ENCODE data around the gene TRIM33.

TRIM33 gene

GRCh38 chr1:114545796-114546195 lies 34.8 kb upstream of the TRIM33 start:
- no peaks in the 10 kb centered on the region for H3K79me2 ChIP-seq (ENCODE audit: low read length)
- H3K9me3 ChIP-seq (replicated peaks; ENCODE audit: insufficient read depth, low read length) = no peaks in the 10 kb centered on the region
- no peak overlapping the region for H3K27ac ChIP-seq (ENCODE audit: low read length)
- H3K27me3 ChIP-seq (replicated peaks; ENCODE audit: insufficient read depth, low read length) = no peaks in the 10 kb centered on the region
- TF ChIP-seq EZH2 (optimal IDR thresholded peaks at IDR 0.05; ENCODE audit: low read depth, low read length) (no peak), CTCF (IDR thresholded peaks at IDR 0.05; ENCODE audit: low read length) (no peak), EZH2phosphoT487 (IDR thresholded peaks at IDR 0.05; ENCODE audit: low read length) (no peak)
- no peak overlapping the region for H2AFZ ChIP-seq (ENCODE audit: low read length)
- no peaks in the 10 kb centered on the region for H4K20me1 ChIP-seq (ENCODE audit: insufficient read depth, low read length)
- H3K9me2 ChIP-seq (replicated peaks; ENCODE audit: insufficient read depth, low read length) = no peaks in the 10 kb centered on the region
- no peak overlapping the region for H3K4me2 ChIP-seq (ENCODE audit: low read depth, low read length)
- no peak overlapping the region for H3K4me3 ChIP-seq (ENCODE audit: low read length)
- no peaks in the 10 kb centered on the region for H3K36me3 ChIP-seq (replicated peaks; ENCODE audit: insufficient read depth, low read length)
- no peaks in the 10 kb centered on the region for H3K4me1 ChIP-seq (ENCODE audit: low read length)
- no peak overlapping the region for H3K9ac ChIP-seq (ENCODE audit: low read length)
- no peaks in the 10 kb centered on the region for H3F3A ChIP-seq (ENCODE audit: insufficient read depth, low read length)
- DNase-seq = no peak

GRCh38 chr1:114545315-114545714 lies 34.3 kb upstream of the TRIM33 start:
- no peaks in the 10 kb centered on the region for H3K36me3 ChIP-seq (replicated peaks; ENCODE audit: insufficient read depth, low read length)
- no peaks in the 10 kb centered on the region for H3F3A ChIP-seq (ENCODE audit: insufficient read depth, low read length)

GRCh38 chr1:114540821-114541220 lies 29.8 kb upstream of the TRIM33 start:
- no peak overlapping the region for H3K27ac ChIP-seq (ENCODE audit: low read length)
- no peak overlapping the region for H3K4me3 ChIP-seq (ENCODE audit: low read length)
- H2AFZ ChIP-seq (ENCODE audit: low read length) = no peak overlapping the region
- no peak for DNase-seq
- H3K9me3 ChIP-seq (replicated peaks; ENCODE audit: insufficient read depth, low read length) = no peaks in the 10 kb centered on the region
- no peaks in the 10 kb centered on the region for H4K20me1 ChIP-seq (ENCODE audit: insufficient read depth, low read length)
- no peak overlapping the region for H3K4me2 ChIP-seq (ENCODE audit: low read depth, low read length)
- no peaks in the 10 kb centered on the region for H3K9me2 ChIP-seq (replicated peaks; ENCODE audit: insufficient read depth, low read length)
- no peaks in the 10 kb centered on the region for H3K4me1 ChIP-seq (ENCODE audit: low read length)
- TF ChIP-seq EZH2phosphoT487 (IDR thresholded peaks at IDR 0.05; ENCODE audit: low read length) = no peak
- TF ChIP-seq EZH2 (optimal IDR thresholded peaks at IDR 0.05; ENCODE audit: low read depth, low read length) = no peak
- TF ChIP-seq CTCF (IDR thresholded peaks at IDR 0.05; ENCODE audit: low read length) = no peak
- H3K36me3 ChIP-seq (replicated peaks; ENCODE audit: insufficient read depth, low read length) = no peaks in the 10 kb centered on the region
- no peaks in the 10 kb centered on the region for H3K79me2 ChIP-seq (ENCODE audit: low read length)
- H3K9ac ChIP-seq (ENCODE audit: low read length) = no peak overlapping the region
- no peaks in the 10 kb centered on the region for H3F3A ChIP-seq (ENCODE audit: insufficient read depth, low read length)
- H3K27me3 ChIP-seq (replicated peaks; ENCODE audit: insufficient read depth, low read length) = no peaks in the 10 kb centered on the region

More at GRCh38 chr1:114545315-114545714, 34.3 kb upstream of the TRIM33 start:
- Histone ChIP-seq H3K4me3 (ENCODE audit: low read length) (no peak overlapping the region), H3K4me2 (ENCODE audit: low read depth, low read length) (no peak overlapping the region), H3K27me3 (replicated peaks; ENCODE audit: insufficient read depth, low read length) (no peaks in the 10 kb centered on the region), H2AFZ (ENCODE audit: low read length) (no peak overlapping the region), H4K20me1 (ENCODE audit: insufficient read depth, low read length) (no peaks in the 10 kb centered on the region), H3K9me3 (replicated peaks; ENCODE audit: insufficient read depth, low read length) (no peaks in the 10 kb centered on the region), H3K79me2 (ENCODE audit: low read length) (no peaks in the 10 kb centered on the region), H3K9ac (ENCODE audit: low read length) (no peak overlapping the region), H3K9me2 (replicated peaks; ENCODE audit: insufficient read depth, low read length) (no peaks in the 10 kb centered on the region), H3K27ac (ENCODE audit: low read length) (no peak overlapping the region), H3K4me1 (ENCODE audit: low read length) (no peaks in the 10 kb centered on the region)
- TF ChIP-seq EZH2phosphoT487 (IDR thresholded peaks at IDR 0.05; ENCODE audit: low read length) (no peak), EZH2 (optimal IDR thresholded peaks at IDR 0.05; ENCODE audit: low read depth, low read length) (no peak), CTCF (IDR thresholded peaks at IDR 0.05; ENCODE audit: low read length) (no peak)
- DNase-seq = no peak

All from MM.1S (cell line).